Uterus (tissue), 2 donors: Measurements from ENCODE around the gene F2RL2.

Experiments
- POLR2A ChIP-seq, 2 donors: fragments of 450-650 bp; IDR thresholded peaks; one replicate each; pipeline ENCODE4 v1.6.1; 2016; ENCODE audit warnings: antibody characterized with exemption in 2 of 2, mild to moderate bottlenecking in 1 of 2, moderate library complexity in 1 of 2
- TF ChIP-seq, protein P1 (sequence below), 4 experiments: fragments of 200-600 bp in 2 of 4; fragments of 450-650 bp in 2 of 4; sonication (generic) in 2 of 4; IDR thresholded peaks; one replicate each; pipeline ENCODE4 v1.5.1; 2016 to 2019; ENCODE audit warnings: antibody characterized with exemption in 4 of 4, mild to moderate bottlenecking in 2 of 4, moderate library complexity in 1 of 4

DNA sequence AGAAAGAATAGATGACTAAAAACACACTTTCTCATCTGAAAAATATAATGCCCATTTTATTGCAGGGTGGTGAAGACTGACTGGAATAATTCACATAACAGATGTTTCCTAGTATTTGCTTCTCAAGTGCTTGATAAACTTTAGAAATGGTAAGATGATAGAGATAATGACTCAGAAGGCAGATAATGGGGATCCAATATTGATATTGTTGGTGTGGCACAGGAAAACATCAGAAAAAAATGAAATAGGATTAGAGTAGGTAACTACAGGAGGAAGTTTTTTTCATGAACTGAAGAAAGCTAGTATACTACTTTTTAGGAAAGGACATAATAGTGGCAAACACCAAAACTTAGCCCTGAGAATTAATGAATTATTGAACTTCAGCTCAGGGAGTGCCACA, 20.2 kb upstream of the F2RL2 start:
- TF ChIP-seq, protein P1, sequence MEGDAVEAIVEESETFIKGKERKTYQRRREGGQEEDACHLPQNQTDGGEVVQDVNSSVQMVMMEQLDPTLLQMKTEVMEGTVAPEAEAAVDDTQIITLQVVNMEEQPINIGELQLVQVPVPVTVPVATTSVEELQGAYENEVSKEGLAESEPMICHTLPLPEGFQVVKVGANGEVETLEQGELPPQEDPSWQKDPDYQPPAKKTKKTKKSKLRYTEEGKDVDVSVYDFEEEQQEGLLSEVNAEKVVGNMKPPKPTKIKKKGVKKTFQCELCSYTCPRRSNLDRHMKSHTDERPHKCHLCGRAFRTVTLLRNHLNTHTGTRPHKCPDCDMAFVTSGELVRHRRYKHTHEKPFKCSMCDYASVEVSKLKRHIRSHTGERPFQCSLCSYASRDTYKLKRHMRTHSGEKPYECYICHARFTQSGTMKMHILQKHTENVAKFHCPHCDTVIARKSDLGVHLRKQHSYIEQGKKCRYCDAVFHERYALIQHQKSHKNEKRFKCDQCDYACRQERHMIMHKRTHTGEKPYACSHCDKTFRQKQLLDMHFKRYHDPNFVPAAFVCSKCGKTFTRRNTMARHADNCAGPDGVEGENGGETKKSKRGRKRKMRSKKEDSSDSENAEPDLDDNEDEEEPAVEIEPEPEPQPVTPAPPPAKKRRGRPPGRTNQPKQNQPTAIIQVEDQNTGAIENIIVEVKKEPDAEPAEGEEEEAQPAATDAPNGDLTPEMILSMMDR (IDR thresholded peaks at IDR 0.05), result no peak
- no peak for TF ChIP-seq POLR2A (IDR thresholded peaks at IDR 0.05)
